Activated T-cell treated with anti-CD3 and anti-CD28 coated beads, Interleukin-2, amount 50 U/mL, for 1 hour (primary cell): ENCODE results near the gene TWIST2.

Experiments
- DNase-seq: peaks from one replicate; pipeline ENCODE4 v3.0.0-alpha.2; 2020

The TWIST2 gene

DNA sequence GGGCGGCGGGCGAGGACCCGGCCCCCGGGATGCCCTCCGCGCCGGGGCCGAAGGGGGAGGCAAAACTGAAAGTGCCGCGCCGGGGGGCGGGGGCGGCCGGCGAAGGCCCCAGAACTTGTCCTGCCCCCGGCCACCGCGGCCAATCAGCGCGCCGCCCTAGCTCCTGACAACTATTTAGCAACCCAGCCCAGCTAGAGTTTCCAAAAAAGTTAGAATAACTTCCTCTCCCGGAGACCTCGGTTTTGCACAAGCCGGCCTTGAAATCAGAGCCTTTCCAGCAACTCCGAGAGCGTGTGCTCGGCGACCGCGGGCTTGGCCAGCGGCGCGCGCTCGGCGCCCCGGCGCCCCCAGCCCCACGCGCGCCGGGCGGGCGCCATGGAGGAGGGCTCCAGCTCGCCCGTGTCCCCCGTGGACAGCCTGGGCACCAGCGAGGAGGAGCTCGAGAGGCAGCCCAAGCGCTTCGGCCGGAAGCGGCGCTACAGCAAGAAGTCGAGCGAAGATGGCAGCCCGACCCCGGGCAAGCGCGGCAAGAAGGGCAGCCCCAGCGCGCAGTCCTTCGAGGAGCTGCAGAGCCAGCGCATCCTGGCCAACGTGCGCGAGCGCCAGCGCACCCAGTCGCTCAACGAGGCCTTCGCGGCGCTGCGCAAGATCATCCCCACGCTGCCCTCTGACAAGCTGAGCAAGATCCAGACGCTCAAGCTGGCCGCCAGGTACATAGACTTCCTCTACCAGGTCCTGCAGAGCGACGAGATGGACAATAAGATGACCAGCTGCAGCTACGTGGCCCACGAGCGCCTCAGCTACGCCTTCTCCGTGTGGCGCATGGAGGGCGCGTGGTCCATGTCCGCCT, at the start of gene TWIST2:
Gene TWIST2 (plus strand): TSS at position 245 of the 850 bp plus-strand sequence. CDS start 131 bp downstream, at position 376.
- DNase-seq = no peak

DNA sequence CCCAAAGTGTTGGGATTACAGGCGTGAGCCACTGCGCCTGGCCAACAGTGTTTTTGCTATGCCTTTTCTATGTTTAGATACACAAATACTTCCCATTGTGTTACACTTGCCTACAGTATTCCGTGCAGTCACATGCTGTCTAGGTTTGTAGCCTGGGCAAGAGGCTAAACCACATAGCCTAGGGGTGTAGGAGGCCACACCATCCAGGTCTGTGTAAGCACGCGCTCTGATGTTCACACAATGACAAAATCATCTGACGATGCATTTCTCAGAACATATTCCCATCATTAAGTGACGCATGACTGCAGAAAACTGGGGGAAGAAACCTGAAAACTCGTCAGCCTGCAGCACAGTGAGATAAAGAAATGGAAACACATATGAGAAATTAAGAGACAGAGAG, 46.1 kb upstream of the TWIST2 start:
- no peak for DNase-seq

DNA sequence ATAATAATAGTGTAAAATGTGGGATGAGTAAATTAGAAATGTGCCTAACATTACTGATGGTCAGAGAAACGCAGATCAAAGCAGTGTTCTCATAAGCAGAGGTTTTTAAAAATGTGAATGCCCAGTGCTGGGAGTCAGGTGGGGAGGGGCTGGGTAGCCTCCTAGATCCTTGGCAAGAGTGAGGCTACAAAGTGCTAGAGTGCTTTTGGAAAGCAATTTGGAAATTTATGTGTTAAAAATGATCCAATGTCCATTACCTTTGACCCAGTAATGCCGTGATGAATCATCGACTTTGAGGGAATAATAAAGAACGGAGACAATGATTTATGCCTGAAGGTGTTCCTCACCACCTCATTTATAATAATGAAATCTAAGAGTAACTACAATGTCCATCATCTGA, 44.9 kb upstream of the TWIST2 start:
- DNase-seq = no peak

DNA sequence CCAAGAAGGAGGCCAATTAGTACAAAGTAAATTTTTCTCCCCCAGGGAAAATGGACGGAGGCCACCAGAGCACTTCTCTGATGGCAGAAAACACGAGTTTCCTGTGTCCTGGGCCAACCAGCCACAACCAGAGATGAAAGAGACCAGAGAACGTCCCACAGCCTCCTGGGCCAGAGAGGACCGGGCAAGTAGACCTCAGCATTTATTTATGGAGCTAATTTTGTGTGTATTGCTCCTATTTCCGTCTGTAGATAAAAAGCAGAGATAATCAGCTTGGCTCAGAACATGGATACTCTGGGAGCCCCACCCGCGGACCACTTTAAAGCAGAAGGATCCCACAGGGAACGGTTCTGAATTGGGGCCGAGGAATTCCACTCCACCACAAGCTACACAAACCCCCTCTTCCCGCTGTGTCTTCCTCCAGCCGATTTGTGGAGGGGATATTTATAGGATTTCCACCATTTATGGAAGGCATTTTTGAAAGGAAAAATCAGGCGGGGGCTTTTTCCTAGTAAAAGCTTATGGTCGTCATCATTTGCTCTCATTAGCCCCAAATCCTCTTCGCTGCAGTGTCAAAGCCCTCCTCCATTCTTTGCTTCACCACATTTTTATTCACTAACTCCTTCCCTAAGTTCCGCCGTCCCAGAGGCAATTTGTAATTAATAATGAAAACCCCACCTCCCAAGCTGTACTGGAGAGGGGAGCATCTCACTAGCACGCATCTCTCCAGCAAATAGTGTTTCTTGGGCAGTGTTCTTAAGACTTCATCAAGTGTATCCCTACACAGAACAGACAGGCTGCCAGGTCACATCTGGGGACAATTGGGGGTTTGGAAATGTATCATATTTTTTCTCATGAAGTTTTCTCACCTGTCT, 43.7 kb upstream of the TWIST2 start:
- DNase-seq = no peak

DNA sequence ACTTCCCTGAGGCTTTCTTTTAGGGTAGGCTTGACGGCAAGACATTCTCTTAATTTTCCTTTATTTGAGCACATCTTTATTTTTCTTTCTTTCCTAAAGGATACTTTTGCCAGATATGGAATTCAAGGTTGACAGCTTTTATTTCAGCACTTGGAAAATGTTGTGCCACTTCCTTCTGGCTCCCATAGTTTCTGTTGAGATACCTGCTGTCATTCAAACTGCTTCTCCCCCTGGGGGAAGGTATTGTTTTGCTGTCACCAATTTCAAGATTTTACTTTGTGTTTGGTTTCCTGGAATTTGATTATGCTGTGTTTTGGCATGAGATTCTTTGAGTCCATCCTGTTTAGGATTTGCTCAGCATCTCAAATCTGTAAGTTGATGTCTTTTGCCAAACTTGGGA, 39.1 kb upstream of the TWIST2 start:
- DNase-seq = no peak

DNA sequence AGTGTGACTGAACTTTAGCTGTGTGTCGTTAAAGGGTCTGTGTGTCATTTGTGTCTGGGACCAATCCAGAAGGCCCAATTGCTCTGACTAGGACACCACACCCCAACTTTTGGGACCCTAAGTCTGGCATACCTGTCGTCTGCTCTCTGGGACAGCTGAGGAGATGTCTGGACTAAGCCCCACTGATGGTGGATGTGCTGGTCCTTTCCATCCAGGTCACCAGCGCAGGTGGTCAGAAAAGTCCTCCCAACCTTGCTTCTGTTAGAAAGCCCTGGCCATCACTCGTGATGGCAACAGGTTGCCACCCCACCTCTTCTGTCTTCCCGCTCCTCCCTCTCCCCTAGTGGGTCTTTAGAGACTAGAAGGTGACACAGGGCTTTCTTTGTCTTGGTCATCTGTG, 37.6 kb upstream of the TWIST2 start:
- no peak for DNase-seq

DNA sequence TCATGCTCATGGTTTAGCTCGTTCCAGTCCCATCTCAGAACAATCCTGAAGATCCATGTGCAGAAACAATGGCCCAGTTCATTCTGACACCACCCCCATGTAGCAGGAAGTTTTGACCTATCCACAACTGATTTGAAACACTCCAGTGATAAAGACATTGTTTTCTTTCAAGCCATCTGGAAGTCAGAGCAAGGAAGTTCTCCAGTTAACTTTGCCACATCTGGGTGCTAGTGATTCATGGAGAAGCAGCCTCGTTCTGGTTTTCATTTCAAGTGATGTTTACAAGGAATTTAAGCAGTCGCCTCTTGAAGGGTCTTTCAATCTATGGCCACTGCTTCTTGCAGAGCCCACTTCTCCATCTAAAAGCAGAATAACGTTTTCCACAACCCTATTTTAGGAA, 36.6 kb upstream of the TWIST2 start:
- DNase-seq = no peak

DNA sequence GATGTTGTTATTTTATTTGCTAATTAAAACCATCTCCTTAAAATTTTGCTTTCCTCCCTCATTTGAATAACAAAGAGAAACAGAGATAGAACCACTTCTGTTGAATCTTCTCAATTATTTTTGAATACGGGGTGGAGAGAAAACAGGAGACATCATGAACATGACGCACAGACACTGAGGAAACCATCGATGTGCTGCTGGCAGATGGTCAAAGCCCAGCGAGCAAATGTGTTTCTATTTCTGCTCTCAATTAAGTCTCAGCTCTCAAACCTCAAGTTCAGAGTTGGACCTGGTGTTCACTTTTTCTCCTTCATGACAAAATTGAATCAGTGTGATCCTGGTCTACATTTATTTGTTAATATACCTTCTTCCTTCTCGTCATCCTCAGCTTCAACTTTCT, 36.1 kb upstream of the TWIST2 start:
- no peak for DNase-seq

DNA sequence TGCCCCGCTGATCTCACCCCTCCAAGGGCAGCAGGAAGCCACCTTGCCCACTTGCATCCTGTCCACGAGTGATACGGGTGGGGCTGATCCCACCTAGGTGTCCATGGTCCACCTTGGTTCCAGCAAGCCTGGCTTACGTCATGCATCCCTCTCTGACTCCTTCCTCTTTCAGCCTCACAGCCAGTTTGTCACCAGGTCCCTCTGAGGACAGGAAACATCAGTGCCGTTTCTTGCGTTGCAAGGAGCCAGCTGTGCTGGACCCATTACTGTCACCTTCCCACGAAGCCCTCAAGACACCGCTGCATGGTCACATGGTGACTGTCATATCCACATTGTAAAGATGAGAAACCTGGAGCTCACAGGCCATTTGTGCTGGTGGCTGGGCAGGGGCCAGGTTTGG, 34.8 kb upstream of the TWIST2 start:
- DNase-seq = no peak

DNA sequence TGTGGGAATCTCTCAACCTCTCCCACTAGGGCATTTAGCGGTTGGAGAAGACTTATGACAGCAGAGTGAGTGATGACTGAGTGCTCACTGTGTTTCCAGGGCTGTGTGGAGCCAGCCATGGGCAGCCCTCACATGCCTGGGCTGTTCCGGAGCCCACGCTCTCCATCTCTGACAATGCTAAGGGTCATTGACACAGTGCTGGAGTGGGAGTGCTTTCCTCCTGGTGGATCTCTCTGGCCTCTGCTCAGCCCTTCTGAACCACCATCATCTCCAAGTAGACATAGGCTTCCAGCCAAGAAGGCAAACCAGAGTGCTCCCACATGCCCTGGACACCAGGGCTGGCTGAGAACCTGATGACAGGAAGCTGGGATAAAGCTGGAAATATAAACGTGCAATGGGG, 33.1 kb upstream of the TWIST2 start:
- no peak for DNase-seq

DNA sequence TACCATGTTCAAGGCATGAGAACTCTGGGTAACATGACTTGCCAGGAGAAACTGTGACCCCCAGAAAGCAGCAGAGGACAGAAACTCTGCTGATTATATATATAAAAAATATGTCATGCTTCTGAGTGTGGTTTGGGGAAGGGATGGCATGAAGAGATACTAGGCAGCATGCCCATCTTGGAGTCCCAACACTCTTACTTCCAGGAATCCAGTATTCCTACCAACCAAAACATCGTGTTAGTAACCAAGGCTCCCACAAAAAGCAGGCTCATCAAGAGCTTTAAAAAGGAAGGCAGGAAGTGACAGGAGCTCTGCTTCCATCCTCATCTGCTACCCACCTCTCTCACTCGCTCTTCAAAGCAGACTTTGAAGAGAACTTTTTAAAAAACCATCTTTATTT, 31.6 kb upstream of the TWIST2 start:
- DNase-seq = no peak

DNA sequence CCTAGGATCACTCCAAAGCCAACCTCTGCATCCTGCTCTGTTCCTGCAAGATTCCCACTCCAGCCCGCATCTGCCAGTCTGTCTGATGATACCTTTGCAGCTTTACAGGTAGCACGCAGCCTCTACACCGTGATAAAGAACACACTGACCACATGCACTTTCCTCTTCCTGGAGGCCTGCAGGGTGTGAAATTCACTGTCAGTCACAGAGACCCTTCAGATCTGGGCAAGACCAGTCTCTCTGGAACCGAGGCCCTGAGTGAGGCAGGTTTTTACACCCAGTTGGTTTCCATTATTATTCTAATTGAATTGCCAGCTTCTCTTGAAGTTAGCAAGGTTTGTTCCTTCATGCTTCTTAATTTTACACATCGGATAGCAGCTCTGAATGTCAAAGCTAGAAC, 30.5 kb upstream of the TWIST2 start:
- no peak for DNase-seq

DNA sequence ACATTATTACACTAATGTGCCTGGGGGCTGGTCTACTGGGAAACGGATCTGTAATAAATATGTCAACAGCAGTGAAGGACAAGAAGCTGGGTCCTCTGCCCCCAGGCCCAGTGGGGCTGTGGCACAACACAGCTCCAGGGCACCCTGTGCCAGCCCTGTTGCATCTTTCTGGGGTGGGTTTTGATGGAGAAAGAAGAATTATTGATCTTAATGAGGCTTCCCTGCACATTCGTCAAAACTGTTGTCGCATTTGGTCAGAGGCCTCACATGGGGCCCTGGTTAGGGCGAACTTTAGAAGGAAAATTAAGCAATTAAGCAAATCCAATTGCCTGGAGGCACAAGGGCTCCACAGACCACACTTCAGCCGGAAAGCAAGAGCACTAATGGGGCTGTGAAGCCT, 30.0 kb upstream of the TWIST2 start:
- no peak for DNase-seq

DNA sequence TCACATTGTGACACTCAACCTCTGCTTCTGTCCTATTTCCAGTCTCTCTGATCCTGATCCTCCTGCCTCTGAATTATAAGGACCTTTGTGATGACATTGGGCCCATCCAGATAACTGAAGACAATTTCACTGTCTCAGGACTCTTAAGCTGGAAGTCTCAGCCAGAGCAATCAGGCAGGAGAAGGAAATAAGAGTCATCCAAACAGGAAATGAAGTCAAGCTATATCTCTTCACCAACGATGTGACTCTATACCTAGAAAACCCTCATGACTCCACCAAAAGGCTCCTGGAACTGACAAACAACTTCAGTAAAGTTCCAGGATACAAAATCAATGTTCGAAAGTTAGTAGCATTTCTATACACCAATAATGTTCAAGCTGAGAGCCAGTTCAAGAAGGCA, 29.3 kb upstream of the TWIST2 start:
- no peak for DNase-seq

DNA sequence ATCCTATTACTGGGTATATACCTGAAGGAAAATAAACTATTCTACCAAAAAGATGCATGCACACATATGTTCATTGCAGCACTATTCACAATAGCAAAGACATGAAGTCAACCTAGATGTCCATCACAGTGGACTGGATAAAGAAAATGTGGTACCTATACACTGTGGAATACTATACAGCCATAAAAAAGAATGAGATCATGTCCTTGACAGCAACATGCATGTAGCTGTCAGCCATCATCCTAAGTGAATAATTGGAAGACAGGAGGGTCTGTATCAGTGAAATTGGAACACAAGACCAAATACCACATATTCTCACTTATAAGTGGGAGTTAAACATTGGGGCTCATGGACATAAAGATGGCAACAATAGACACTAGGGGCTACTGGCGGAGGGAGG, 27.7 kb upstream of the TWIST2 start:
- DNase-seq = no peak

DNA sequence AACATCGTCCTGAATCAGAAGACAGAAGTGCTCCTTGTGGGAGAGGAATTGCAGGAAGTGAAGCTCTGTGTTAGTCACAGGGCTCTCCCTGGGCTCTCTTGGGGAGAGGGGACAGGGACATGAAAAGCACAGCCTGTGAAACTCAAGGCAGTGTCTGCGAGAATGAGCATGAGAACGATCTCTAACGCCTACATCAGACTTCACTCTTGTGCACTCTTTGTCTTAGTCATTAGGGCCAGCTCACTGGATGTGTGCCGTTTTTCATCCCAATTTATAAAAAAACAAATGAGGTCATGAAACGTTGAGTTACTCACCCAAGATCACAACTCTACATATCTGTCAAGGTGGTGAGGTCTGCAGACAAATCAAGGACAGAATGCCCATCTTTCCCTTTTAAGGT, 27.0 kb upstream of the TWIST2 start:
- no peak for DNase-seq

DNA sequence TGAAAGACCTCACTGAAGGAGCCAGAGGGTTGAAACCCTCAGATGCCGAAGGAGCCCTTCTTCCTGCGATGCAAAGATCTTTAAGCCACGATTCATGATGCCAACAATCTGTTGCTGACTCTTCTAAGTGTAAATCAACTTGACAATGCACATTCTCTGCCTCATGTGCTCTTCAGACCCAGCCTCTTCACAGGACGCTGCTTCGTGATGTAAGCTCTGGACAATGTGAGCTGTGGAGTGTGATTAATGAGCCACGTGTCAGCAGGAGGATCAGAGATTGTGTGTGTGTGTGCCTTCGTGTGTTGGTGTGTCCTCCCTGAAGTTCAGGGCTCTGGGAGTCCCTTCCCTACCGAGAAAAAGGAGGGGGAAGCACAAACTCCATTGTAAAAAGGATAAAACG, 26.5 kb upstream of the TWIST2 start:
- DNase-seq = no peak

DNA sequence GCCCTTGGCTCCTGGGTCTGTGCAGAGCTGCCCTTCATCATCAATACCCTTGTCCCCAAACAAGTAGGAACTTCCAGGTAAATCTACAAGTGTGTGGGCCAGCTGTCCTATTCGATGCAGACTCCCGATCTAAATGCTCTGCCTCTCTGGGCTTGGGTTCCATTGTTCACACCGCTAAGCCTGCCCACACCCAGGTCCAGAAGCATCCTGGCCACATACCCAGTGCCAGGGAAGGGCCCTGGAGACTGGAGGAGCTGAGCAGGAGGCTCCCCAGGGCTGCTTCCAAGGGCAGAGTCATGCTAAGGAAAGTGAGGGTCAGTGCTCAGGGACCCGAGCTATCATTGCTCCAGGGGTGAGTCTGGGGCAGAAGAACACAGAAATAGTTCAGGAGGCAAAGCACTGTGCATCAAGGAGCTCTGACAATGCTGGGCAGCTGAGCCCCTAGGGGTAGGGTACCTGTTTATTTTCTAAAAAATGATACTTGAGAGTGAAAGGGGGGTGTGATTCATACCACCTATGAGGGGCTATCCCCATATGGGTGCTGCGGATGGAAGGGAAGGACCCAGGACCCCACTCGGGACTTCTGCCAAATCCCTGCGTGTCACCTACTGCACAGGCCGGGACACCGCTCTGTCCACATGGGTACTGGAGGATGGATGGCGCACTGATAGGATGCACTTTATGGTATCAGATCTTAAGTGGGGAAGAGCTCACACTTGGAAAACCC, 25.8 kb upstream of the TWIST2 start:
- DNase-seq = no peak

DNA sequence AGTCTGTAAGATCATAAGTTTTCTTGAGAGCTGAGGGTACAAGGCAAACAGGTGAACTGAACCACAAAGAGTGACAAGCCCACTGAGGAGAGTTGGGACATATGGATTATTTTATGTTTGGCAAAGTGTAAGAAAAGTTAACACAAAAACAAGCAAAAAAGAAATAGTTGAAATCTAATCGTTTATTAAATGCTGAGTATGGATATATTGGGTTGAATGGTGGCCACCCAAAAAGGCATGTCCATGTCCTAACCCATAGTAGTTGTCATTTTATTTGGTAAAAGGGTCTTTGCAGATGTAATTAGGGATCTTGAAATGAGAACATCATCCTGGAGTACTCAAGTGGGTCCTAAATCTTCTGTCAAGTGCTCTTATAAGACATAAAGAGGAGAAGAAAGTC, 24.9 kb upstream of the TWIST2 start:
- no peak for DNase-seq

DNA sequence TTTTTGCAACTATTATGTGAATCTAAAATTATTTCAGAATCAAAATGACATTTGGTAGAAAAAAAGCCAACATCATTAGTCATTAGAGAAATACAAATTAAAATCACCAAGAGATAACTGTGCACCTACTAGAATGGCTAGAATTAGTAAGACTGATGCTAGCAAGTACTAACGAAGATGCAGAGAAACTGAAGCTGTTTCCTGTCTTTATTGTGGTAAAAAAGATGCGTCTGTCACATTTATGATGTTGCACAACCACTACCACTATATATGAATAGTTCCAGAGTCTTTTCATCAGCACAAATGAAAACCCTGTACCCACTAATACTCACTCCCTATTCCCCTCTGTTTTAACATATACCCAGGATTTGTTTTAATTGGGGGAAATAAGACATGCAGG, 16.7 kb upstream of the TWIST2 start:
- no peak for DNase-seq

DNA sequence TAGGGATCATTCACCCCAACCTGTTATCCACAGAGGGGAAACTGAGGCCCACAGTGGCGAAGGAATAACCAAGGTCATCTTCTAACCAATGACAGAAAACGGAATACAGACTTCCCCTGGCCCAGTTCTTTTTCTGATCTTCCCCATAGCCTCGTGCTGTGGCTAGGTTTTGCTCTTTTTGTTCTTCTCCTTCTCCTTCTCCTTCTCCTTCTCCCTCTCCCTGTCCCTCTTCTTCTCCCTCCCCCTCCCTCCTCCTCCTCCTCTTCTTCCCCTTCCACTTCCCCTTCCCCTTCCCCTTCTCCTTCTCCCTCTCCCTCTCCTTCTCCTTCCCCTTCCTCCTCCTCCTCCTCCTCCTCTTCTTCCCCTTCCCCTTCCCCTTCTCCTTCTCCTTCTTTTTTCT, 12.9 kb upstream of the TWIST2 start:
- no peak for DNase-seq

DNA sequence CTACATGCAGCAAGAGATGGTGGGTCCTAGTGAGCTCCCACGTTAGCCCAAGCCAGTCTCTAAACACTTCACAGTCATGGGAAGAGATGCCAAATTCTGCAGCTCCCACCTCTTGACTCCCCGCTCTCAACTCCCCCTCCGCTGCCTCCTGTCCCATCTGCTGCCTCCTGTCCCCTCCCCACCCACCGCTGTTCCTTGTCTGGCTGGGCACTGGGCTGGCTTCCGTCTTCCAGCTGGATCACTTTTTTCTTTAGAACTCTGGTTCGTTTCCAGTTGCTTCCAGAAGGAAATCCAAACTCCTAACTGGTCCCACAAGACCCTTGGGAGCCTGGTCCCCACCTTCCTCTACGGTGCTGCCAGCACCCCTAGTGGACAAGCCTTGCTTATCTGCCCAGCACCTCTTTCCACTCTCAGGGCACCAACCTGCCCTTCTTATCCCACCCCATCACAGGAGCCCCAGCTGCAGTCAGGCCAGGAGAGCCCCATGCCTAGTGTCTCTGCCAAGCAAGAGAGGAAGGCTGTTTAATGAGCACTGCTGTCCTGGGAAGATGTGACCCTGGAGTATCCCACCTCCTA, 12.1 kb upstream of the TWIST2 start:
- DNase-seq = no peak

DNA sequence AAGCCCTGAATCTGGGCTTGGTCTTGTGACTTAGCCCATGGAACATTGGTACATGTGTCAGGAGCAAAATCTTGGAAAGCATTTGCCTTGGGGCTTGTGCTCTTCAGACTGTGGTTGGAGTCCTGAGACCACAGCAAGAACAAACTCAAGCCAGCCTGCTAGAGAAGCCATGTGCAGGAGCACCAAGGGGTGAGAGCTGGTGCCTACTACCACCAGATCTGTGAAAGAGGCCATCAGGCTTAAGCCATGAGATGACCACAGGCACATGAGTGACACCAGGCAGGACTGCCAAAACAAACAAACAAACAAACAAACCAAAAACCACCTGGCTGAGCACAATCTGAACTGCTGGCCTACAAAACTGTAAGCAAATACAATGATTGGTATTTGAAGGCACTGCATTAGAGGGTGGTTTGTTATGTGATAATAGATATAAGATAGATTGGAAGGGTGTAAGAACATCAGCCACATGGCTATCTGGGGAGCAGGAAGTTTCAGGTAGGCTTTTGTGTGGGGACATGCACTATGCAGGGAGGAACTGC, 9.0 kb upstream of the TWIST2 start:
- no peak for DNase-seq
